ENCODE results near the gene LRRC40. TPM values are rescaled to one million over a fixed set of nuclear protein-coding genes. Genes with fewer than 3 reads are reported as not detected.

LRRC40 gene
- total RNA-seq, 1 experiment from 2014 or later, result 32.7 TPM

GRCh38 chr1:70153739-70154138, 51.6 kb downstream of the LRRC40 start:
- TF ChIP-seq CTCF (conservative IDR thresholded peaks at IDR 0.05; ENCODE audit: low read depth, low read length) (no peak), EZH2 (IDR thresholded peaks at IDR 0.05; ENCODE audit: borderline replicate concordance, low read depth, low read length, poor library complexity, severe bottlenecking) (no peak)
- POLR2A ChIA-PET (ENCODE audit: low non-redundant PET), result no interaction called here
- H3K4me1 ChIP-seq (ENCODE audit: insufficient read depth, low read length, poor library complexity, severe bottlenecking), result no peaks in the 10 kb centered on the region
- BruUV-seq (replicated peaks), result no TSS peak
- no peak overlapping the region for H3K4me3 ChIP-seq (ENCODE audit: low read depth, low read length, poor library complexity, severe bottlenecking)
- no peaks in the 10 kb centered on the region for H3K36me3 ChIP-seq (ENCODE audit: insufficient read depth, low read length, poor library complexity, severe bottlenecking)
- intact Hi-C loops (cut with micrococcal nuclease; ENCODE audit: unreplicated experiment), result no loop called here
- no peaks in the 10 kb centered on the region for H3K27me3 ChIP-seq (replicated peaks; ENCODE audit: insufficient read depth, low read depth, low read length, poor library complexity)
- no peak for DNase-seq (ENCODE audit: low spot score)
- H3K9me3 ChIP-seq (ENCODE audit: low read depth, low read length, poor library complexity, severe bottlenecking), result no peaks in the 10 kb centered on the region
- no peak overlapping the region for H3K27ac ChIP-seq (ENCODE audit: low read depth, low read length, poor library complexity, severe bottlenecking)
- CTCF ChIA-PET, result no interaction called here

GRCh38 chr1:70150444-70150843, 54.9 kb downstream of the LRRC40 start:
- DNase-seq (ENCODE audit: low spot score), result no peak
- CTCF ChIA-PET, result no interaction called here
- Histone ChIP-seq H3K9me3 (ENCODE audit: low read depth, low read length, poor library complexity, severe bottlenecking) (no peaks in the 10 kb centered on the region), H3K36me3 (ENCODE audit: insufficient read depth, low read length, poor library complexity, severe bottlenecking) (peaks cover 4% of the 10 kb centered on the region), H3K4me3 (ENCODE audit: low read depth, low read length, poor library complexity, severe bottlenecking) (no peak overlapping the region), H3K27ac (ENCODE audit: low read depth, low read length, poor library complexity, severe bottlenecking) (no peak overlapping the region), H3K4me1 (ENCODE audit: insufficient read depth, low read length, poor library complexity, severe bottlenecking) (no peaks in the 10 kb centered on the region), H3K27me3 (replicated peaks; ENCODE audit: insufficient read depth, low read depth, low read length, poor library complexity) (no peaks in the 10 kb centered on the region)
- POLR2A ChIA-PET (ENCODE audit: low non-redundant PET), result interaction anchor here (0.6 kb wide), 1 partner anchor 16 kb away, joined by 6 read pairs; no protein-coding TSS in a partner anchor
- BruUV-seq (replicated peaks), result no TSS peak
- intact Hi-C loops (cut with micrococcal nuclease; ENCODE audit: unreplicated experiment), result no loop called here
- TF ChIP-seq CTCF (conservative IDR thresholded peaks at IDR 0.05; ENCODE audit: low read depth, low read length), result no peak
- no peak for TF ChIP-seq EZH2 (IDR thresholded peaks at IDR 0.05; ENCODE audit: borderline replicate concordance, low read depth, low read length, poor library complexity, severe bottlenecking)

GRCh38 chr1:70146488-70146887, 58.9 kb downstream of the LRRC40 start:
- intact Hi-C loops (cut with micrococcal nuclease; ENCODE audit: unreplicated experiment), result no loop called here
- POLR2A ChIA-PET (ENCODE audit: low non-redundant PET), result no interaction called here
- CTCF ChIA-PET, result no interaction called here
- Histone ChIP-seq H3K9me3 (ENCODE audit: low read depth, low read length, poor library complexity, severe bottlenecking) (no peaks in the 10 kb centered on the region), H3K27me3 (replicated peaks; ENCODE audit: insufficient read depth, low read depth, low read length, poor library complexity) (no peaks in the 10 kb centered on the region), H3K4me1 (ENCODE audit: insufficient read depth, low read length, poor library complexity, severe bottlenecking) (no peaks in the 10 kb centered on the region), H3K27ac (ENCODE audit: low read depth, low read length, poor library complexity, severe bottlenecking) (no peak overlapping the region), H3K4me3 (ENCODE audit: low read depth, low read length, poor library complexity, severe bottlenecking) (no peak overlapping the region), H3K36me3 (ENCODE audit: insufficient read depth, low read length, poor library complexity, severe bottlenecking) (peaks cover 6% of the 10 kb centered on the region)
- BruUV-seq (replicated peaks), result no TSS peak
- DNase-seq (ENCODE audit: low spot score), result no peak
- TF ChIP-seq EZH2 (IDR thresholded peaks at IDR 0.05; ENCODE audit: borderline replicate concordance, low read depth, low read length, poor library complexity, severe bottlenecking) (no peak), CTCF (conservative IDR thresholded peaks at IDR 0.05; ENCODE audit: low read depth, low read length) (no peak)

All from A673 (cell line).